ENCODE data around the gene NUDT17. TPM values are rescaled to one million over a fixed set of nuclear protein-coding genes. Genes with fewer than 3 reads are reported as not detected.

Gene NUDT17
- polyA plus RNA-seq, 1 donor (not counting 4 experiments of a cell fraction or from before 2014, with no cell fraction given) = 1.3 TPM

DNA sequence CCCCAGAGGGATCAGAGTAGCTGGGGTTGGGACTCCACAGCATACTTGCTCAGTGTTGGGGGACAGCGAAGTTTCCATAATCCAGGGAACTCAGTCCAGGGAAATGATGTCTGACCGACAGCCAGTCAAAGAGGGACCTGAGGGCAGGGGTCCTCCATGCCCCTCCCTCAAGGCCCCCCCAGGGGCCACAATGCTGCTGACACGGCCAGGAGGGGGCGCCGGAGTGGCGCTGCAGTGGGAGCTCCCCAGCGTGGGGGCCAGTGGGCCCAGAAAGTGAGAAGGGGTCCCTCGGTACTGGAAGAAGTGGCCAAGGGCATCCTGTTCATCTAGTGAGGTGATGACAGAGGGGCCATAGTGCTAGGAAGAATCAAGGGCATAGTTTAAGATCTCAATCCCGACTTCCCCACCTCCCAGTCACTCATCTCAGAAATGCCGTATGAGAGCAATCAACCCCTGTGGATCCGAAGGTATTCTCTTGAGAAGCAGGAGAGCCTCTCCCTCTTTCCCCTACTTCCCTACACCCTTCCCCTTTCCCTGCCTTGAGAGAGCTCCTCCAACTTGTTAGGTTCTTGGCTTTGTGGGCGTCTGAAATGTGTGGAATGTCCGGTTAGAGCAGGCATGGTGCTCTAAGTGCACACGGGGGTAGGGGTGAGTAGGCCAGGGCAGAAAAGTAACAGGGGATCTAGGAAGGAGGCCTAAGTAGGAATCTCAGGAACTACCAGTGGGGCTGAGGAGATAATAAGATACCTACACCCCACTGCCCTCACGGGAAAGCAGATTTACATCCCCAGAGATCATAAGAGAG is 4.1 kb downstream of the NUDT17 start:
- Histone ChIP-seq H3K27me3 (ENCODE audit: control insufficient read depth, extremely low read depth, insufficient read depth, low read length) (no peaks in the 10 kb centered on the region), H3K9me1 (ENCODE audit: control insufficient read depth, extremely low read depth, insufficient read depth, low read length) (no peaks in the 10 kb centered on the region), H3K4me3 (ENCODE audit: control insufficient read depth in 2 of 3, extremely low read depth in 1 of 3, insufficient read depth in 2 of 3, low read depth in 1 of 3, low read length in 3 of 3) (no peak overlapping the region), H4K20me1 (ENCODE audit: control insufficient read depth, extremely low read depth, insufficient read depth, low read length) (no peaks in the 10 kb centered on the region), H3K79me2 (ENCODE audit: control insufficient read depth, insufficient read depth, low read length) (no peaks in the 10 kb centered on the region), H3K4me1 (ENCODE audit: control insufficient read depth, extremely low read depth, insufficient read depth, low read length) (peaks cover 11% of the 10 kb centered on the region), H2AFZ (ENCODE audit: control insufficient read depth, low read length) (no peak overlapping the region), H3K36me3 (ENCODE audit: control insufficient read depth in 2 of 2, extremely low read depth in 1 of 2, insufficient read depth in 2 of 2, low read length in 2 of 2) (peaks cover 28 to 31% of the 10 kb centered on the region in 2 experiments), H3K9me3 (ENCODE audit: control insufficient read depth, low read depth, low read length) (no peaks in the 10 kb centered on the region), H3K4me2 (ENCODE audit: control insufficient read depth, extremely low read depth, insufficient read depth, low read depth, low read length) (no peak overlapping the region), H3K9ac (ENCODE audit: control insufficient read depth, extremely low read depth, insufficient read depth, low read length) (no peak overlapping the region), H3K27ac (ENCODE audit: control insufficient read depth, insufficient read depth, low read length) (no peak overlapping the region)
- no peak for FAIRE-seq
- no peak for TF ChIP-seq EZH2 (IDR thresholded peaks at IDR 0.05; ENCODE audit: low read length)
- TF ChIP-seq, protein P1, sequence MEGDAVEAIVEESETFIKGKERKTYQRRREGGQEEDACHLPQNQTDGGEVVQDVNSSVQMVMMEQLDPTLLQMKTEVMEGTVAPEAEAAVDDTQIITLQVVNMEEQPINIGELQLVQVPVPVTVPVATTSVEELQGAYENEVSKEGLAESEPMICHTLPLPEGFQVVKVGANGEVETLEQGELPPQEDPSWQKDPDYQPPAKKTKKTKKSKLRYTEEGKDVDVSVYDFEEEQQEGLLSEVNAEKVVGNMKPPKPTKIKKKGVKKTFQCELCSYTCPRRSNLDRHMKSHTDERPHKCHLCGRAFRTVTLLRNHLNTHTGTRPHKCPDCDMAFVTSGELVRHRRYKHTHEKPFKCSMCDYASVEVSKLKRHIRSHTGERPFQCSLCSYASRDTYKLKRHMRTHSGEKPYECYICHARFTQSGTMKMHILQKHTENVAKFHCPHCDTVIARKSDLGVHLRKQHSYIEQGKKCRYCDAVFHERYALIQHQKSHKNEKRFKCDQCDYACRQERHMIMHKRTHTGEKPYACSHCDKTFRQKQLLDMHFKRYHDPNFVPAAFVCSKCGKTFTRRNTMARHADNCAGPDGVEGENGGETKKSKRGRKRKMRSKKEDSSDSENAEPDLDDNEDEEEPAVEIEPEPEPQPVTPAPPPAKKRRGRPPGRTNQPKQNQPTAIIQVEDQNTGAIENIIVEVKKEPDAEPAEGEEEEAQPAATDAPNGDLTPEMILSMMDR (optimal IDR thresholded peaks at IDR 0.05 in 1 of 3, IDR thresholded peaks at IDR 0.05 in 1 of 3, conservative IDR thresholded peaks at IDR 0.05 in 1 of 3; ENCODE audit: extremely low read depth in 1 of 3, insufficient read depth in 2 of 3, low read length in 3 of 3) = peak; percentile 35 to 60 (median 44)
- no peak for DNase-seq (ENCODE audit: low read depth, low spot score)
- dilution Hi-C loops (cut with MboI; ENCODE audit: extremely low pct_ligation_motif_present, low sequenced_read_pairs) = no loop called here

- dilution Hi-C loops (cut with MboI; ENCODE audit: extremely low pct_ligation_motif_present, low sequenced_read_pairs) = no loop called here
- FAIRE-seq = no peak
- Histone ChIP-seq H3K27me3 (ENCODE audit: control insufficient read depth, extremely low read depth, insufficient read depth, low read length) (no peaks in the 10 kb centered on the region), H3K79me2 (ENCODE audit: control insufficient read depth, insufficient read depth, low read length) (peaks cover 19% of the 10 kb centered on the region), H3K4me2 (ENCODE audit: control insufficient read depth, extremely low read depth, insufficient read depth, low read depth, low read length) (no peak overlapping the region), H3K9ac (ENCODE audit: control insufficient read depth, extremely low read depth, insufficient read depth, low read length) (no peak overlapping the region), H3K9me1 (ENCODE audit: control insufficient read depth, extremely low read depth, insufficient read depth, low read length) (peaks cover 5% of the 10 kb centered on the region), H3K4me3 (ENCODE audit: control insufficient read depth in 2 of 3, extremely low read depth in 1 of 3, insufficient read depth in 2 of 3, low read depth in 1 of 3, low read length in 3 of 3) (no peak overlapping the region), H3K9me3 (ENCODE audit: control insufficient read depth, low read depth, low read length) (no peaks in the 10 kb centered on the region), H2AFZ (ENCODE audit: control insufficient read depth, low read length) (no peak overlapping the region), H3K4me1 (ENCODE audit: control insufficient read depth, extremely low read depth, insufficient read depth, low read length) (peaks cover 12% of the 10 kb centered on the region), H3K27ac (ENCODE audit: control insufficient read depth, insufficient read depth, low read length) (no peak overlapping the region), H3K36me3 (ENCODE audit: control insufficient read depth in 2 of 2, extremely low read depth in 1 of 2, insufficient read depth in 2 of 2, low read length in 2 of 2) (peaks cover 38 to 39% of the 10 kb centered on the region in 2 experiments), H4K20me1 (ENCODE audit: control insufficient read depth, extremely low read depth, insufficient read depth, low read length) (no peaks in the 10 kb centered on the region)
- TF ChIP-seq, protein P1 (optimal IDR thresholded peaks at IDR 0.05 in 1 of 3, IDR thresholded peaks at IDR 0.05 in 1 of 3, conservative IDR thresholded peaks at IDR 0.05 in 1 of 3; ENCODE audit: extremely low read depth in 1 of 3, insufficient read depth in 2 of 3, low read length in 3 of 3) = no peak
- DNase-seq (ENCODE audit: low read depth, low spot score) = no peak
Measured at GRCh38 chr1:145855426-145855948, 10.1 kb downstream of the NUDT17 start.
